HepG2 (cell line): ENCODE measurements around the gene INO80. TPM values are rescaled to one million over a fixed set of nuclear protein-coding genes. Genes with fewer than 3 reads are reported as not detected.

Experiments used
- CEBPG ChIP-seq: IDR thresholded peaks from 2 replicates; pipeline ENCODE4 v1.6.1; 2016
- ELF1 ChIP-seq: sonication (generic); formaldehyde crosslinking; IDR thresholded peaks from 2 replicates; pipeline ENCODE4 v1.4.0; 2020; ENCODE audit warnings: missing genetic modification reagents
- FOXA3 ChIP-seq: IDR thresholded peaks from 2 replicates; pipeline ENCODE4 v1.6.1; 2016; ENCODE audit warnings: missing genetic modification reagents, missing compliant biosample characterization
- FOXP1 ChIP-seq, 2 experiments: fragments of 450-650 bp in 1 of 2; IDR thresholded peaks; 2 replicates each; pipeline ENCODE4 v1.6.1; 2017 to 2018; ENCODE audit warnings: antibody characterized with exemption in 1 of 2
- GATAD2A ChIP-seq: IDR thresholded peaks from 2 replicates; pipeline ENCODE4 v1.6.1; 2016
- GFI1 ChIP-seq: sonication (generic); formaldehyde crosslinking; IDR thresholded peaks from 2 replicates; pipeline ENCODE4 v1.5.0; 2020; ENCODE audit warnings: missing genetic modification reagents, mild to moderate bottlenecking, borderline replicate concordance
- IRF9 ChIP-seq: sonication (generic); formaldehyde crosslinking; IDR thresholded peaks from 2 replicates; pipeline ENCODE4 v1.8.0; 2022; ENCODE audit warnings: missing genetic modification reagents, mild to moderate bottlenecking, borderline replicate concordance
- KAT7 ChIP-seq: IDR thresholded peaks from 2 replicates; pipeline ENCODE4 v1.6.1; 2018; ENCODE audit warnings: borderline replicate concordance, missing compliant biosample characterization
- NCOA2 ChIP-seq: sonication (generic); formaldehyde crosslinking; IDR thresholded peaks from 2 replicates; pipeline ENCODE4 v1.8.0; 2022; ENCODE audit warnings: inconsistent platforms
- ZEB1 ChIP-seq: IDR thresholded peaks from 2 replicates; pipeline ENCODE4 v1.6.1; 2012; ENCODE audit warnings: mild to moderate bottlenecking, low read depth, inconsistent platforms; ENCODE audit not compliant: insufficient replicate concordance
- ZNF160 ChIP-seq: sonication (generic); formaldehyde crosslinking; IDR thresholded peaks from 2 replicates; pipeline ENCODE4 v1.8.0; 2022; ENCODE audit warnings: mild to moderate bottlenecking, inconsistent platforms, missing genetic modification reagents
- ZNF496 ChIP-seq: sonication (generic); formaldehyde crosslinking; IDR thresholded peaks from 2 replicates; pipeline ENCODE4 v1.8.1; 2023; ENCODE audit warnings: mild to moderate bottlenecking, moderate library complexity, missing genetic modification reagents; ENCODE audit not compliant: insufficient replicate concordance
- ZNF567 ChIP-seq: sonication (generic); formaldehyde crosslinking; IDR thresholded peaks from 2 replicates; pipeline ENCODE4 v1.8.1; 2023; ENCODE audit warnings: mild to moderate bottlenecking, missing genetic modification reagents, borderline replicate concordance
- polyA plus RNA-seq, 8 experiments: library from polyadenylated mRNA; depleted of rRNA in 3 of 8; stranded (reverse) in 7 of 8; unstranded in 1 of 8; fragments of >200 nt; fragmentation: Illumina TruSeq in 4 of 8; extraction: Trizol in 4 of 8; gene quantifications; 2 replicates each; pipeline versions ENCODE4 v1.2.1 to v1.2.3, GENCODE V29; 2011 to 2016; ENCODE audit warnings: low read depth in 4 of 8, missing spikeins in 1 of 8, mixed read lengths in 1 of 8; ENCODE audit not compliant: insufficient read depth in 1 of 8
- total RNA-seq, 5 experiments: library from RNA; depleted of rRNA; stranded (reverse); fragments of >200 nt; fragmentation: Illumina TruSeq; extraction: Trizol; gene quantifications; 2 replicates each; pipeline ENCODE4 v1.2.3, GENCODE V29; 2016; ENCODE audit warnings: low read depth in 1 of 5
- TF ChIP-seq, protein P1 (sequence below): sonication (generic); formaldehyde crosslinking; IDR thresholded peaks from 2 replicates; pipeline ENCODE4 v1.5.0; 2020; ENCODE audit warnings: mild to moderate bottlenecking, missing genetic modification reagents
- TF ChIP-seq, protein P2 (sequence below): sonication (generic); formaldehyde crosslinking; IDR thresholded peaks from 2 replicates; pipeline ENCODE4 v1.4.0; 2020; ENCODE audit warnings: missing genetic modification reagents
- TF ChIP-seq, protein P3 (sequence below), 2 experiments: sonication (generic) in 1 of 2; formaldehyde crosslinking in 1 of 2; IDR thresholded peaks; 2 replicates each; pipeline versions ENCODE4 v1.4.0 to v1.6.1; 2016 to 2020; ENCODE audit warnings: borderline replicate concordance in 1 of 2, low read depth in 1 of 2, mild to moderate bottlenecking in 1 of 2, missing genetic modification reagents in 1 of 2
- TF ChIP-seq, protein P4 (sequence below): IDR thresholded peaks from 2 replicates; pipeline ENCODE4 v1.4.0; 2020; ENCODE audit warnings: mild to moderate bottlenecking, missing genetic modification reagents

The INO80 gene
- total and polyA plus RNA-seq, 2 of the 13 experiments (the other 11 are each of a cell fraction or from before 2014, with no cell fraction given): 3.6 to 14.8 TPM

- TF ChIP-seq ZEB1: no peak
- TF ChIP-seq, protein P1, sequence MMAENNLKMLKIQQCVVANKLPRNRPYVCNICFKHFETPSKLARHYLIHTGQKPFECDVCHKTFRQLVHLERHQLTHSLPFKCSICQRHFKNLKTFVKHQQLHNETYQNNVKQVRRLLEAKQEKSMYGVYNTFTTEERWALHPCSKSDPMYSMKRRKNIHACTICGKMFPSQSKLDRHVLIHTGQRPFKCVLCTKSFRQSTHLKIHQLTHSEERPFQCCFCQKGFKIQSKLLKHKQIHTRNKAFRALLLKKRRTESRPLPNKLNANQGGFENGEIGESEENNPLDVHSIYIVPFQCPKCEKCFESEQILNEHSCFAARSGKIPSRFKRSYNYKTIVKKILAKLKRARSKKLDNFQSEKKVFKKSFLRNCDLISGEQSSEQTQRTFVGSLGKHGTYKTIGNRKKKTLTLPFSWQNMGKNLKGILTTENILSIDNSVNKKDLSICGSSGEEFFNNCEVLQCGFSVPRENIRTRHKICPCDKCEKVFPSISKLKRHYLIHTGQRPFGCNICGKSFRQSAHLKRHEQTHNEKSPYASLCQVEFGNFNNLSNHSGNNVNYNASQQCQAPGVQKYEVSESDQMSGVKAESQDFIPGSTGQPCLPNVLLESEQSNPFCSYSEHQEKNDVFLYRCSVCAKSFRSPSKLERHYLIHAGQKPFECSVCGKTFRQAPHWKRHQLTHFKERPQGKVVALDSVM: peak; percentile 99
- TF ChIP-seq CEBPG (CRISPR knock-in tag): peak; percentile 80
- no peak for TF ChIP-seq KAT7 (CRISPR knock-in tag)
- peak; percentile 25; the same call in 1 of the 2 replicates for TF ChIP-seq FOXA3 (CRISPR knock-in tag)
- no peak for TF ChIP-seq FOXP1 (IDR thresholded peaks at IDR 0.05)
- peak; percentile 13; the same call in 1 of the 2 replicates for TF ChIP-seq FOXP1 (CRISPR knock-in tag; IDR thresholded peaks at IDR 0.05)
- TF ChIP-seq, protein P2, sequence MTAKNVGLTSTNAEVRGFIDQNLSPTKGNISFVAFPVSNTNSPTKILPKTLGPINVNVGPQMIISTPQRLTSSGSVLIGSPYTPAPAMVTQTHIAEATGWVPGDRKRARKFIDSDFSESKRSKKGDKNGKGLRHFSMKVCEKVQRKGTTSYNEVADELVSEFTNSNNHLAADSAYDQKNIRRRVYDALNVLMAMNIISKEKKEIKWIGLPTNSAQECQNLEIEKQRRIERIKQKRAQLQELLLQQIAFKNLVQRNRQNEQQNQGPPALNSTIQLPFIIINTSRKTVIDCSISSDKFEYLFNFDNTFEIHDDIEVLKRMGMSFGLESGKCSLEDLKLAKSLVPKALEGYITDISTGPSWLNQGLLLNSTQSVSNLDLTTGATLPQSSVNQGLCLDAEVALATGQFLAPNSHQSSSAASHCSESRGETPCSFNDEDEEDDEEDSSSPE (CRISPR knock-in tag): no peak
- no peak for TF ChIP-seq ZNF496 (CRISPR knock-in tag)
- peak; percentile 48 for TF ChIP-seq NCOA2 (CRISPR knock-in tag)
- TF ChIP-seq, protein P3, sequence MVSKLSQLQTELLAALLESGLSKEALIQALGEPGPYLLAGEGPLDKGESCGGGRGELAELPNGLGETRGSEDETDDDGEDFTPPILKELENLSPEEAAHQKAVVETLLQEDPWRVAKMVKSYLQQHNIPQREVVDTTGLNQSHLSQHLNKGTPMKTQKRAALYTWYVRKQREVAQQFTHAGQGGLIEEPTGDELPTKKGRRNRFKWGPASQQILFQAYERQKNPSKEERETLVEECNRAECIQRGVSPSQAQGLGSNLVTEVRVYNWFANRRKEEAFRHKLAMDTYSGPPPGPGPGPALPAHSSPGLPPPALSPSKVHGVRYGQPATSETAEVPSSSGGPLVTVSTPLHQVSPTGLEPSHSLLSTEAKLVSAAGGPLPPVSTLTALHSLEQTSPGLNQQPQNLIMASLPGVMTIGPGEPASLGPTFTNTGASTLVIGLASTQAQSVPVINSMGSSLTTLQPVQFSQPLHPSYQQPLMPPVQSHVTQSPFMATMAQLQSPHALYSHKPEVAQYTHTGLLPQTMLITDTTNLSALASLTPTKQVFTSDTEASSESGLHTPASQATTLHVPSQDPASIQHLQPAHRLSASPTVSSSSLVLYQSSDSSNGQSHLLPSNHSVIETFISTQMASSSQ (IDR thresholded peaks at IDR 0.05; ENCODE audit: low read depth): 0 out of 2 replicates have a peak, but pooled peaks have one; percentile 10
- TF ChIP-seq, protein P3 (CRISPR knock-in tag; IDR thresholded peaks at IDR 0.05; ENCODE audit: borderline replicate concordance): no peak
- peak; percentile 89; the same call in 1 of the 2 replicates for TF ChIP-seq ZNF160 (CRISPR knock-in tag)
- TF ChIP-seq, protein P4, sequence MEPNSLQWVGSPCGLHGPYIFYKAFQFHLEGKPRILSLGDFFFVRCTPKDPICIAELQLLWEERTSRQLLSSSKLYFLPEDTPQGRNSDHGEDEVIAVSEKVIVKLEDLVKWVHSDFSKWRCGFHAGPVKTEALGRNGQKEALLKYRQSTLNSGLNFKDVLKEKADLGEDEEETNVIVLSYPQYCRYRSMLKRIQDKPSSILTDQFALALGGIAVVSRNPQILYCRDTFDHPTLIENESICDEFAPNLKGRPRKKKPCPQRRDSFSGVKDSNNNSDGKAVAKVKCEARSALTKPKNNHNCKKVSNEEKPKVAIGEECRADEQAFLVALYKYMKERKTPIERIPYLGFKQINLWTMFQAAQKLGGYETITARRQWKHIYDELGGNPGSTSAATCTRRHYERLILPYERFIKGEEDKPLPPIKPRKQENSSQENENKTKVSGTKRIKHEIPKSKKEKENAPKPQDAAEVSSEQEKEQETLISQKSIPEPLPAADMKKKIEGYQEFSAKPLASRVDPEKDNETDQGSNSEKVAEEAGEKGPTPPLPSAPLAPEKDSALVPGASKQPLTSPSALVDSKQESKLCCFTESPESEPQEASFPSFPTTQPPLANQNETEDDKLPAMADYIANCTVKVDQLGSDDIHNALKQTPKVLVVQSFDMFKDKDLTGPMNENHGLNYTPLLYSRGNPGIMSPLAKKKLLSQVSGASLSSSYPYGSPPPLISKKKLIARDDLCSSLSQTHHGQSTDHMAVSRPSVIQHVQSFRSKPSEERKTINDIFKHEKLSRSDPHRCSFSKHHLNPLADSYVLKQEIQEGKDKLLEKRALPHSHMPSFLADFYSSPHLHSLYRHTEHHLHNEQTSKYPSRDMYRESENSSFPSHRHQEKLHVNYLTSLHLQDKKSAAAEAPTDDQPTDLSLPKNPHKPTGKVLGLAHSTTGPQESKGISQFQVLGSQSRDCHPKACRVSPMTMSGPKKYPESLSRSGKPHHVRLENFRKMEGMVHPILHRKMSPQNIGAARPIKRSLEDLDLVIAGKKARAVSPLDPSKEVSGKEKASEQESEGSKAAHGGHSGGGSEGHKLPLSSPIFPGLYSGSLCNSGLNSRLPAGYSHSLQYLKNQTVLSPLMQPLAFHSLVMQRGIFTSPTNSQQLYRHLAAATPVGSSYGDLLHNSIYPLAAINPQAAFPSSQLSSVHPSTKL (CRISPR knock-in tag): 0 out of 2 replicates have a peak, but pooled peaks have one; percentile 14
- TF ChIP-seq GFI1 (CRISPR knock-in tag): peak; percentile 80
- no peak for TF ChIP-seq ZNF567 (CRISPR knock-in tag)
- TF ChIP-seq GATAD2A (CRISPR knock-in tag): peak; percentile 32; the same call in 1 of the 2 replicates
- TF ChIP-seq ELF1 (CRISPR knock-in tag): no peak
- TF ChIP-seq IRF9 (CRISPR knock-in tag): no peak
Measured at GRCh38 chr15:41124058-41124457, 8.0 kb upstream of the INO80 start (continued).
